HG02759 (cell line): Measurements from ENCODE around the gene EIF1AY.
"Not testable (repeated sequence)": the region's sequence is repeated elsewhere in the genome, so short reads cannot be mapped to it uniquely, and the experiment has no call there.

Experiments used
- ATAC-seq: cut with Tn5 transposase; IDR thresholded peaks from one replicate; pipeline ENCODE4 v1.9.1; 2021; ENCODE audit warnings: mild to moderate bottlenecking, moderate library complexity; ENCODE audit not compliant: unreplicated experiment

EIF1AY gene, protein sequence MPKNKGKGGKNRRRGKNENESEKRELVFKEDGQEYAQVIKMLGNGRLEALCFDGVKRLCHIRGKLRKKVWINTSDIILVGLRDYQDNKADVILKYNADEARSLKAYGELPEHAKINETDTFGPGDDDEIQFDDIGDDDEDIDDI

DNA sequence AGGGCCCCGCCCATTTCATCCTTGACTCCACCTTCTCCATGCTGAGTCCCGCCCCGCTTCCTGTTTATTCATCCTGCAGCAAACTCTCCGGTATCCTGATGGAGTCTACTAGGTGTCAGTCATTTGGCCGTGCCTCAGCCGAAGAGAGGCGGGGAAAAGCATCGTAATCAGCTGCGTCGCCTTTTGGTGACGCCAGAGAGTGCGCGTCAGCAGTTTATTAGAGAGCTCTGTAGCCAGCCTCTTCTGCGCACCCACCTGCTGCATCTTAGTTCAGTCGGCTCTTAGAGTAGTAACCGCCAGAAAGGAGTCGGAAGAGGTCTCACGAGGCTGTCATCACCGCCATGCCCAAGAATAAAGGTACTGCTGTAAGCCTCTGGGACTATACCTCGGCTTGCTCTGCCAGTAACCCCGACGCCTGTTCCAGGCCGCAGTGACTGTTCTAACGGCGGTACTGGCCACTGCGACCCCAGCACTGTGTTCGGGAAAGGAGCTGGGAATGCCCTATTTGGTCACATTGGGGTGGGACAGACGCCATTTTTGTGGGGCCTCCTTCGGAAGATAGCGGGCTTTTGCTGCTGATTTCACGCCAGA is at the start of gene EIF1AY:
Gene EIF1AY (plus strand): TSS at position 246 of the 591 bp plus-strand sequence. CDS start 96 bp downstream, at position 342.
- ATAC-seq: peak; percentile 96

DNA sequence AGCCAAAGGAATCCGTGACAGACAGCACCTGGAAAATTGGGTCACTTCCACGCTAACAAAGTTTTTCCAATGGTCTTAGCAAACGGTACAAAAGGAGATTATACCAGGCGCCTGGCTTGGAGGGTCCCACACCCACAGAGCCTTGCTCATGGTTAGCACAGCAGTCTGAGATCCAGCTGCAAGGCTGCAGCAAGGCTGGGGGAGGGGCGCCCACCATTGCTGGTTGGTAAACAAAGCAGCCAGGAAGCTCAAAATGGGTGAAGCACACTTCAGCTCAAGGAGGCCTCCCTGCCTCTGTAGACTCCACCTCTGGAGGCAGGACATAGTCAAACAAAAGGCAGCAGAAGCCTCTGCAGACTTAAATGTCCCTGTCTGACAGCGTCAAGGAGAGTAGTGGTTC is 47.1 kb upstream of the EIF1AY start:
- ATAC-seq: no peak

DNA sequence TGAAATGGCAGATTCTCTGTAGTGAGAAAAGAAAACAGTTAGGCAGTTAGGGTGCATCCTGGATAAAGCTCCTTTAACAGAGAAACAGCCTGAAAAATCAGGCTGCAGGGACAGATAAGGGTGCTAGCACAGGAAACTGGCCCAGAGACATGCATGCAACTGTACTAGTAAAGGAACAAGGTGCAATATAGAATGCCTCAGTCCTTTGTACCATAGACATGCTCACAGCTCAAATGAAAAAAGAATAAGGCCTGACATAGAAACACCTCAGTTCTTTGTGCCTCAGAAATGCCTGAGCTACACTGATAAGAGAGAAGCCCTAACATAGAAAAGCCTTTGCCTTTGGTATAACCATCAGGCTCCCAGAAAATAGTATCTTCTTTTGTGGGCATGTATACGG is 37.4 kb upstream of the EIF1AY start:
- ATAC-seq: no peak

DNA sequence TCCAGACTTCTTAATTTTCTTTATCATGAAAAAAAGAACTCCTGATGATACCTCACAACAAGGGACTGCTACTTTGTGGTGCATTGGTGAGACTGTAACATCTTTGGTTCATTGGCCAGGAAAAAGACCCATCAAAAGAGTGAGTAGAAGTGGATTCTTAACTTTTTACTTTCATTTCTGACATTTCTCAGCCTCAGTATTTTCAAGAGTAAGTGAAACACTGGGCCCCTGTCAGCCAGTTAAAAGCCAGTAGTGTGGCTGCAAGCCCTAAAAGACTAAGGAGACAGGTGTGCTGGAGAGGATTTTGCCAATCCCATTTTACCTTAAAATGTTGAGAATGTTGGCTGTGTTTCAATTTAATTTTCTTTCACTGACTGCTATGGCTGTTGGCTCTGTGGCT is 36.6 kb upstream of the EIF1AY start:
- no peak for ATAC-seq

DNA sequence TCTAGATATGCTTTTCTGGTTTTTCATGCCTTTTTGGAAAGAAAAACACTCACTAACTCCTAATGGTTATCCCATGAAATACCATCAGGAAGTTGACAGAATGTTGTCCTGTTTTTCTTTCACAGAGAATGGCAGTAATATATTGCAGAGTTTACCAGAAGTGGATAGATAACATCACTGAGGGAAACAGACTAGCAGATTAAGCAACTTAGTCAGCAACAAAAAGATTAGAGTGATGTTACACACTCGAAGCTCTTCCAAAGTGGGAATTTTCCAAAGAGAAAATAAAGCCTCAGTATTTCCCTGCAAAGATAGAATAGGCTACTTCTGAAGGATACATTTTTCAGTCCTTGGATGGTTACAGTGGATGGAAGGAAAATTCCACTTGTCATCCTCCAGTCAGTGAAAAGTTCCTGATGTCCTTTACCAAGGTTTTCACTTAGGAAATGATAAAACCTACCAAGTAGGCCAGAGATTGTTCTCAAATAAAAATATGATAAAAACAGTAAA is 31.1 kb upstream of the EIF1AY start:
- no peak for ATAC-seq

DNA sequence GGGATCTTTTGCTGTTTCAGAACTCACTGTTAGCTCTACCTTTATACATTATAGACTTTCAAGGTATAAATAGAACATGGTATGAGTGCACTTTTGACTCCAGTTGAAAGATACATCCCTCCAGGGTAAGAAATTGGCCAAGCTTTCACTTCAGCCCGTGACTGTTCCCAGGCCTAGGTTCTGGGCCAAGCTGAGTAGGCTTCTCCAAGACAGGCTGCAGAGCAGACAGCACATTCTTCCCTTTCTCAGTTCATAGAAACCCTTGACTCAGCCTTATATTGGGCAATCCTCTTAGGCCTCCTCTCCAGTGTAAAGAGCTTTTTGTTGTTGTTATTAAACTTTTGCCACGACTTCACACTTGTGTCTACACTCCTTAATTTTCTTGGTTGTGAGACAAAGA is 29.5 kb upstream of the EIF1AY start:
- ATAC-seq: no peak

DNA sequence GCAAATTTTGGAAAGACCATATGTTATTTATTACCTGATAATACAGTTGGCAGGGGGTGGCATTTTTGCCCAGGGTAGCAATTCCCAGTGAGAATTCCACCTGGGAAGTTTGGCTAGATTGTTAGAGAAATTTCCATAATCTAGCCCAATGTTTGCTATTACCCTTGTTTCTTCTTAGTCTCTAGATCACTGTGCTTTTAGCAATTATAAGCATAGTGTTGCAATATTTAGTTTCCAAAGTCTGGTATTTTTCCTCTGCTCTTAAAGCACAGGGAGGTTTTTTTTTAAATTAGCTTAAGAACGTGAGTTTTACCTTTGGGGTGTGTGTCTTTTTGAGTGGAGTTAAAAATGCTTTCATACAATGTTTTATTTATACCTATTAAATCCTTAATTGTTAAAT is 26.3 kb upstream of the EIF1AY start:
- ATAC-seq: no peak

DNA sequence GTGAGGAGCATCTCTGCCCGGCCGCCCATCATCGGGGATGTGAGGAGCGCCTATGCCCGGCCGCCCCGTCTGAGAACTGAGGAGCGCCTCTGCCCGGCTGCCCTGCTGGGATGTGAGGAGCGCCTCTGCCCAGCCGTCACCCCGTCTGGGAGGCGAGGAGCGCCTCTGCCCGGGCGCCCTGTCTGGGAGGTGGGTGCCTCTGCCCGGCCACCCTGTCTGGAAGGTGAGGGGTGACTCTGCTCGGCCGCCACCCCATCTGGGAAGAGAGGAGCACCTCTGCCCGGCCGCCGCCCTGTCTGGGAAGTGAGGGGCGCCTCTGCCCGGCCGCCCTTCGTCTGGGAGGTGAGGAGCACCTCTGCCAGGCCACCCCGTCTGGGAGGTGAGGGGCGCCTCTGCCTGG is 23.7 kb upstream of the EIF1AY start:
- no peak for ATAC-seq

DNA sequence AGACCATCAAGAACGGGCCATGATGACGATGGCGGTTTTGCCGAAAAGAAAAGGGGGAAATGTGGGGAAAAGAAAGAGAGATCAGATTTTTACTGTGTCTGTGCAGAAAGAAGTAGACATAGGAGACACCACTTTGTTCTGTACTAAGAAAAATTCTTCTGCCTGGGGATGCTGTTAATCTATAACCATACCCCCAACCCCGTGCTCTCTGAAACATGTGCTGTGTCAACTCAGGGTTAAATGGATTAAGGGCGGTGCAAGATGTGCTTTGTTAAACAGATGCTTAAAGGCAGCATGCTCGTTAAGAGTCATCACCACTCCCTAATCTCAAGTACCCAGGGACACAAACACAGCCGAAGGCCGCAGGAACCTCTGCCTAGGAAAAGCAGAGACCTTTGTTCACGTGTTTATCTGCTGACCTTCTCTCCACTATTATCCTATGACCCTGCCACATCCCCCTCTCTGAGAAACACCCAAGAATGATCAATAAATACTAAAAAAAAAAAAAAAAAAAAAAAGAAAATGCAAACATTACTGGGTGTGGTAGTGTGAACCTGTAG is 22.7 kb upstream of the EIF1AY start:
- ATAC-seq: not testable (repeated sequence)

DNA sequence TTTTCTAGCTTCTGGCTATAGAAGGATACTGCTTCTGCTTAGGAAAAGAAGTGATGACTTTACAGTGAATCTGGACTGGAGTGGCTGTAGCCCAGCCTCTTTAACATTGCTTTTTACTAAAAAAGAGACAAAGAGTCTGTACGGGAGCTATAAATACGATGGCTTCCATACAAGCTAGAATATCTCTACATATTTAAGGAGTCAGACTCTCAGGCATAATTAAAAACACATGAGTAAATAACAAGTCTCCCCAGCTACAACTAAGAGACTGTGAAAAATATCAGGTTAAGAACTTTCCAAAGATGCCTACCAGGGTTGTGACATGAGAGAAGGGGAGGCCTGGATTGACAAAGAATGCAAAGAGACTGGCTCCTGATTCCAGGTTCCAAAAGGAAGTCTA is 19.8 kb upstream of the EIF1AY start:
- no peak for ATAC-seq

DNA sequence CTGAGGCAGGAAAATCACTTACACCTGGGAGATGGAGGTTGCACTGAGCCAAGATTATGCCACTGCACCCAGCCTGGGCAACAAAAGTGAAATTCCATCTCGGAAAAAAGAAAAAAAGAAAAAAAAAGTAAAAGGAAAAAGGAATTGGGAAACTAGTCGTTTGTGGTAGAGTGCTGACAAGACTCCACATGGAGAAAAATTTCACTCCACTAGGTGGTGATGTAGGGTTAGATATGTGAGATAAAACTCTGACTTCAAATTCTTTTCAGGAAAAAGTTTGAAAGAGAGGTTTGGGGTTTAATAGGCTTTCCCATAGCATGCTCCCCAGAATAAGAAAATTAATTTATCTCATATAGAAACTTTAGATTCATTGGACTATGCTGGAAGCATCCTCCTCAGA is 16.9 kb upstream of the EIF1AY start:
- ATAC-seq: no peak

DNA sequence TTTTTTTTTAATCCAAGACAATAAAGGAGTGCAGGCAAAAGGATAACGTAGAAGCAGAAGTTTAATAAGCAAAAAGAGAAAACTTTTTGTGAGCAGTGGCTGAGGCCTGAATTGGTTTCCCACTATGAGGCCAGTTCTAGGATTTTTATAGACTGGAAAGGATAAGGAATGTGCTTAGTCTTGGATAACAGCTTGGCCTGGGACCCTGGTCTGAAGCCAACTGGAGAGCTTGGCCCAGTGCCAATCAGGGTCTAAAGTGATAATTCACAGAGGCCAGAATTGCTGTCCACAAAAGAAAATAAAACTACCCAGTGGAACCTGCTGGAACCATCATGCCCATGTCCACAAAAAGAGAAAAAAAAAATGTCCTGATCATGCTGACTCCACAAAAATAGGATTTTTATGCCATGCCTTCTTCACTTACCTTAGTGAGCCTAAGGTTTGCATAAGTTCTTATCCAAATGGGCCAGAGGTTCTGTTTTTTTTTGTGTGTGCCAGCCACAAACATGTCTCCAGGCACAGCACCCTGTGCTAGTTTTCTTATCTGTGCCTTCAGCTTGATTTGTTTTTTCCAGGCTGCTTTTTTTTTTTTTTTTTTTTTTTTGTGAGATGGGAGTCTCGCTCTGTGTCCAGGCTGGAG is 15.6 kb upstream of the EIF1AY start:
- ATAC-seq: no peak

DNA sequence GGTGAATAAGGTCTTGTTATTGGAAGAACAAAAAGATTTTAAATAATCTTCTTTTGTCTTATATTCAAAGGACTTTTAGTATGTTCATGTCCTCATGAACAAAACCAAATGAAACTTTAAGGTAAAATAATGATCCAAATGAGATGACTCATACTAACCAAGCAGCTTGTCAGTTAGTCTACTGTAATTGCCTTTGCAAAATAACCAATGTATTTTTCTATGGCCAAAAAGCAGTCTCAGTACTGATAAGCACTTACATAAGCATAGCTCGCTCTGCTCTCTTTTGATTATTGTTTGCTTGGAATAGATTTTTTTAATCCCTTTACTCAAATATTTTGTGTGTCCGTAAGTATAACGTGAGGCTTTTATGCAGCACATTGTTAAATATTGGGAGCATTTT is 4.3 kb upstream of the EIF1AY start:
- no peak for ATAC-seq

DNA sequence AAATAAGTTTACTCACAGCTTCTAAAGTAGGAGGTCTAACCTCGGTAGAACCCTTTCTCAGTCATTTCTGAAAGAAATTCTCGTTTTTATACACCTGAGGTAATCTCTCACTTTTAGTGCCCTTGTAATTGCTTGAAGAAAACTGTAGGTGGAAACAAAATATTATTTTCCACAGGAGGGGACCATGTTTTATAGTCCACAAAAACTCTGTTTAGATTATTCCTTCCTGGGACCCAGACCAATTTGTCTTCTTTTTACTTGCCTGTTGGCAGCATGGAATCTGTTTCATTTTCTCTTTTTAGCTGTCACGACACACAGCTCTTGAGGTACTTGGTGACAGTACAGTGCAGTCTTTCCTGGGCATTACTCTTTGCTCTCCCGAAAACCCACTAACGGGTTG is 930 bp downstream of the EIF1AY start:
- ATAC-seq: no peak

DNA sequence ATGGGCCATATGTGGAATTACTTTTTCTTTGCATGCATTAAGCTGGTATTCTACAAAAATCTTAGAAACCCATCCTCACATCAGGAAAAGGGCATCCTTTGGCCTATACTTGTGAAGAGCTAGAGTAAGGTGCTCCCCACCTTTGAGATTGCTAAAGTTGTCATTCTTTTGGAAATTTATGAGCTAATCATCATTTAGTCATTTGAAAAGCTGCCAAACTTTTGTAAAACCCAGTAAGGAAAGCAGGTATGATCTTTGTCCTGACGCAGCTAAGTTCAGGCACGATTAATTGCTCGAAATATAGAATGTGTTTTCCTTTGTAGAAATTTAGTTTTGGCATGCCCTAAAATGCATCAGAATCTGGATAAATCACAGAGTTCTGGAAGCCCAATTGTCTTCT is 2.6 kb downstream of the EIF1AY start:
- ATAC-seq: no peak

DNA sequence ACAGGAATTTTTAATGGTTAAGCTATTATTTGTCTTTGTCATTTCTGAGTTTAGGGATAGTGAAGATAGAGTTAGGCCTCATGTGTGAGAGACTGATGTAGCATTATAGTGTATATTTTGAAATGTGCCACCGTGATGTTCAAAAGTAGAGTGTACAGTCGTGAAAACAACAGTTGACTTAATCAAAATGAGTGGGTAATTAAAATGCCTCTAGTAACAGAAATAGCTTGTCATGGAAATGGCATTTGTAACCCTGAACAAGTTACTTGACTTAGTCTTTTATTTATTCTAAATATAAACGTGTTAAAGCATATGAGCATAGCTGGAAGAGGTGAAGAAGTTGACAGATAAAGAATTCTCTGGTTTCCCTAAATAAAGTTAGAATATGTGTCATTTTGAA is 6.1 kb downstream of the EIF1AY start:
- no peak for ATAC-seq

DNA sequence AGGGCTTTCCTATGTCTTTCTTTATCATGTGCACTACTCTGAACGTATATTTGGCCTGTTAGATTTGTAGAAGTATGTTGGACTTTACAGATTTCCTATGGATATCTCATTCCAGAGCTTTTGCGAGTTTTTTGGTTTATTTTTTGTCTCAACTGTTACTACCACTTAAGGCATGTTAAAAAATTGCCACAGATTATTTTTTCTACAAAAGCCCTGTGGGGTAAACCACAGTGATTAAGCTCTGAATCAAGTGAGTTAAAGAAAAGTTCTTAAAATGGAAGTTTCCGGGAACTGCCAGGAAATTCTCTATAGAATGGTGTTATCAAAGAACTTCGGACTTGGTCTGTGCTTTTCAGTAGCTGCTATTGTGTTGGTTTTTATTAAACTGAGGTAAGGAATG is 10.6 kb downstream of the EIF1AY start:
- ATAC-seq: no peak
